ENCODE results near the gene CLIC1. TPM values are rescaled to one million over a fixed set of nuclear protein-coding genes. Genes with fewer than 3 reads are reported as not detected.

The CLIC1 gene
- total and polyA plus RNA-seq, 2 experiments from 2014 or later: 269 to 296 TPM

DNA sequence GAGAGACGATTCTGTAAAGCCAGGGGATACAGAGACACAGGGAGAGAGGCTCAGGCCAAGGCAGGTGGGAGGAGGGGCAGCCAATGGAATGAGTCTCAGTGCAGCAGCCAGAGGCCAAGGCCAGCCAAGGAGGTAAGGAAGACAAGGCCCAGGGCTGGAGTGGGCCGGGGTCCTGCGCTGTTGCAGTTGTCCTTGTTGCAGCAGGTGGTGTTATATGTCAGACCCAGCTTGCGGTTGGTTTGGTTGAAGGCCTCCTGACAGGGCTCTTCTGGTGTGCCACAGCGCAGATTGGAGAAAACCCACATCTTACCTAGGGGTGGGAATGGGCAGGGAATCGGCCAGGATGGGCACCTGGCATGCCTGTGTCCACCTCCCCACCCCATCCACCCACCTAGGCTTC, 17.3 kb downstream of the CLIC1 start (continued):
- TF ChIP-seq, protein P1, sequence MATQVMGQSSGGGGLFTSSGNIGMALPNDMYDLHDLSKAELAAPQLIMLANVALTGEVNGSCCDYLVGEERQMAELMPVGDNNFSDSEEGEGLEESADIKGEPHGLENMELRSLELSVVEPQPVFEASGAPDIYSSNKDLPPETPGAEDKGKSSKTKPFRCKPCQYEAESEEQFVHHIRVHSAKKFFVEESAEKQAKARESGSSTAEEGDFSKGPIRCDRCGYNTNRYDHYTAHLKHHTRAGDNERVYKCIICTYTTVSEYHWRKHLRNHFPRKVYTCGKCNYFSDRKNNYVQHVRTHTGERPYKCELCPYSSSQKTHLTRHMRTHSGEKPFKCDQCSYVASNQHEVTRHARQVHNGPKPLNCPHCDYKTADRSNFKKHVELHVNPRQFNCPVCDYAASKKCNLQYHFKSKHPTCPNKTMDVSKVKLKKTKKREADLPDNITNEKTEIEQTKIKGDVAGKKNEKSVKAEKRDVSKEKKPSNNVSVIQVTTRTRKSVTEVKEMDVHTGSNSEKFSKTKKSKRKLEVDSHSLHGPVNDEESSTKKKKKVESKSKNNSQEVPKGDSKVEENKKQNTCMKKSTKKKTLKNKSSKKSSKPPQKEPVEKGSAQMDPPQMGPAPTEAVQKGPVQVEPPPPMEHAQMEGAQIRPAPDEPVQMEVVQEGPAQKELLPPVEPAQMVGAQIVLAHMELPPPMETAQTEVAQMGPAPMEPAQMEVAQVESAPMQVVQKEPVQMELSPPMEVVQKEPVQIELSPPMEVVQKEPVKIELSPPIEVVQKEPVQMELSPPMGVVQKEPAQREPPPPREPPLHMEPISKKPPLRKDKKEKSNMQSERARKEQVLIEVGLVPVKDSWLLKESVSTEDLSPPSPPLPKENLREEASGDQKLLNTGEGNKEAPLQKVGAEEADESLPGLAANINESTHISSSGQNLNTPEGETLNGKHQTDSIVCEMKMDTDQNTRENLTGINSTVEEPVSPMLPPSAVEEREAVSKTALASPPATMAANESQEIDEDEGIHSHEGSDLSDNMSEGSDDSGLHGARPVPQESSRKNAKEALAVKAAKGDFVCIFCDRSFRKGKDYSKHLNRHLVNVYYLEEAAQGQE (IDR thresholded peaks at IDR 0.05; ENCODE audit: unreplicated experiment): no peak

DNA sequence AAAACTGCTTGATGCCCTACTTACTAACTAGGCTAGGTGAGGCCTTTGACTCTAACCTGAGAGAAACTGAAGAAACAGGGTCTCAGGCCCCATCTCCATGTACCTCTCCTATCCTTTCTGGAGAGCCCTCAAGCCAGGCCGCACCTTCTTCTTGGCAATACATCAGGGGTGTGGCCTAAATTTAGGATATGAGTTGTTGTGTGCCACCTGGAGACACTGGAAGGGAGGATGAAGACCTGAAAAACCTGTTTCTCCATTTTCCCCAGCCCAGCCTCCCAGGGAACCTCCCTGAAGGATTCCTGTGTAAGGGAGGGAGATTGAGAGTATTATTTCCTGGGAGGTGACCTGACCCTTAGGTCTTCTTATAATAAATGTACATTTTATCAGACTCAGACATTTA, 18.1 kb downstream of the CLIC1 start:
- Histone ChIP-seq H4K20me1 (replicated peaks; ENCODE audit: insufficient read depth) (no peaks in the 10 kb centered on the region), H3K4me1 (ENCODE audit: insufficient read depth) (peaks cover 31% of the 10 kb centered on the region), H3K27ac (ENCODE audit: low read depth) (no peak overlapping the region), H3K9me2 (ENCODE audit: insufficient read depth) (no peaks in the 10 kb centered on the region), H3K36me3 (ENCODE audit: insufficient read depth) (no peaks in the 10 kb centered on the region), H3F3A (replicated peaks; ENCODE audit: low read depth) (no peaks in the 10 kb centered on the region), H3K4me3 (no peak overlapping the region), H3K4me2 (peak overlapping the region; percentile 19), H2AFZ (peak overlapping the region; percentile 5; the same call in 1 of the 2 replicates), H3K79me2 (replicated peaks; ENCODE audit: insufficient read depth) (no peaks in the 10 kb centered on the region), H3K27me3 (ENCODE audit: insufficient read depth) (no peaks in the 10 kb centered on the region)
- Mint-ChIP-seq H3K4me3 (no peak overlapping the region; the same call in 2 of the 3 replicates), H3K36me3 (ENCODE audit: low read depth) (no peaks in the 10 kb centered on the region; the same call in 2 of the 3 replicates), H3K27me3 (ENCODE audit: insufficient read depth, low read depth, poor library complexity) (peaks cover 19% of the 10 kb centered on the region), H3K4me1 (peaks cover 35% of the 10 kb centered on the region), H3K9me3 (no peaks in the 10 kb centered on the region), H3K27ac (no peak overlapping the region)
- peak; percentile 67 for DNase-seq (ENCODE audit: low spot score)
- peak; percentile 10 for ATAC-seq
- TF ChIP-seq JUNB (IDR thresholded peaks at IDR 0.05; ENCODE audit: unreplicated experiment): no peak
- no peak for TF ChIP-seq NANOG (IDR thresholded peaks at IDR 0.05; ENCODE audit: borderline replicate concordance)
- TF ChIP-seq, protein P2, sequence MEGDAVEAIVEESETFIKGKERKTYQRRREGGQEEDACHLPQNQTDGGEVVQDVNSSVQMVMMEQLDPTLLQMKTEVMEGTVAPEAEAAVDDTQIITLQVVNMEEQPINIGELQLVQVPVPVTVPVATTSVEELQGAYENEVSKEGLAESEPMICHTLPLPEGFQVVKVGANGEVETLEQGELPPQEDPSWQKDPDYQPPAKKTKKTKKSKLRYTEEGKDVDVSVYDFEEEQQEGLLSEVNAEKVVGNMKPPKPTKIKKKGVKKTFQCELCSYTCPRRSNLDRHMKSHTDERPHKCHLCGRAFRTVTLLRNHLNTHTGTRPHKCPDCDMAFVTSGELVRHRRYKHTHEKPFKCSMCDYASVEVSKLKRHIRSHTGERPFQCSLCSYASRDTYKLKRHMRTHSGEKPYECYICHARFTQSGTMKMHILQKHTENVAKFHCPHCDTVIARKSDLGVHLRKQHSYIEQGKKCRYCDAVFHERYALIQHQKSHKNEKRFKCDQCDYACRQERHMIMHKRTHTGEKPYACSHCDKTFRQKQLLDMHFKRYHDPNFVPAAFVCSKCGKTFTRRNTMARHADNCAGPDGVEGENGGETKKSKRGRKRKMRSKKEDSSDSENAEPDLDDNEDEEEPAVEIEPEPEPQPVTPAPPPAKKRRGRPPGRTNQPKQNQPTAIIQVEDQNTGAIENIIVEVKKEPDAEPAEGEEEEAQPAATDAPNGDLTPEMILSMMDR (conservative IDR thresholded peaks at IDR 0.05; ENCODE audit: low read depth in 2 of 2): no peak
- TF ChIP-seq, protein P1 (IDR thresholded peaks at IDR 0.05; ENCODE audit: unreplicated experiment): no peak
- TF ChIP-seq EZH2 (IDR thresholded peaks at IDR 0.05; ENCODE audit: low read depth, unreplicated experiment): no peak
- TF ChIP-seq EZH2phosphoT487 (IDR thresholded peaks at IDR 0.05; ENCODE audit: unreplicated experiment): no peak
- no peak for TF ChIP-seq STAT1 (IDR thresholded peaks at IDR 0.05; ENCODE audit: unreplicated experiment)
- TF ChIP-seq, protein P3, sequence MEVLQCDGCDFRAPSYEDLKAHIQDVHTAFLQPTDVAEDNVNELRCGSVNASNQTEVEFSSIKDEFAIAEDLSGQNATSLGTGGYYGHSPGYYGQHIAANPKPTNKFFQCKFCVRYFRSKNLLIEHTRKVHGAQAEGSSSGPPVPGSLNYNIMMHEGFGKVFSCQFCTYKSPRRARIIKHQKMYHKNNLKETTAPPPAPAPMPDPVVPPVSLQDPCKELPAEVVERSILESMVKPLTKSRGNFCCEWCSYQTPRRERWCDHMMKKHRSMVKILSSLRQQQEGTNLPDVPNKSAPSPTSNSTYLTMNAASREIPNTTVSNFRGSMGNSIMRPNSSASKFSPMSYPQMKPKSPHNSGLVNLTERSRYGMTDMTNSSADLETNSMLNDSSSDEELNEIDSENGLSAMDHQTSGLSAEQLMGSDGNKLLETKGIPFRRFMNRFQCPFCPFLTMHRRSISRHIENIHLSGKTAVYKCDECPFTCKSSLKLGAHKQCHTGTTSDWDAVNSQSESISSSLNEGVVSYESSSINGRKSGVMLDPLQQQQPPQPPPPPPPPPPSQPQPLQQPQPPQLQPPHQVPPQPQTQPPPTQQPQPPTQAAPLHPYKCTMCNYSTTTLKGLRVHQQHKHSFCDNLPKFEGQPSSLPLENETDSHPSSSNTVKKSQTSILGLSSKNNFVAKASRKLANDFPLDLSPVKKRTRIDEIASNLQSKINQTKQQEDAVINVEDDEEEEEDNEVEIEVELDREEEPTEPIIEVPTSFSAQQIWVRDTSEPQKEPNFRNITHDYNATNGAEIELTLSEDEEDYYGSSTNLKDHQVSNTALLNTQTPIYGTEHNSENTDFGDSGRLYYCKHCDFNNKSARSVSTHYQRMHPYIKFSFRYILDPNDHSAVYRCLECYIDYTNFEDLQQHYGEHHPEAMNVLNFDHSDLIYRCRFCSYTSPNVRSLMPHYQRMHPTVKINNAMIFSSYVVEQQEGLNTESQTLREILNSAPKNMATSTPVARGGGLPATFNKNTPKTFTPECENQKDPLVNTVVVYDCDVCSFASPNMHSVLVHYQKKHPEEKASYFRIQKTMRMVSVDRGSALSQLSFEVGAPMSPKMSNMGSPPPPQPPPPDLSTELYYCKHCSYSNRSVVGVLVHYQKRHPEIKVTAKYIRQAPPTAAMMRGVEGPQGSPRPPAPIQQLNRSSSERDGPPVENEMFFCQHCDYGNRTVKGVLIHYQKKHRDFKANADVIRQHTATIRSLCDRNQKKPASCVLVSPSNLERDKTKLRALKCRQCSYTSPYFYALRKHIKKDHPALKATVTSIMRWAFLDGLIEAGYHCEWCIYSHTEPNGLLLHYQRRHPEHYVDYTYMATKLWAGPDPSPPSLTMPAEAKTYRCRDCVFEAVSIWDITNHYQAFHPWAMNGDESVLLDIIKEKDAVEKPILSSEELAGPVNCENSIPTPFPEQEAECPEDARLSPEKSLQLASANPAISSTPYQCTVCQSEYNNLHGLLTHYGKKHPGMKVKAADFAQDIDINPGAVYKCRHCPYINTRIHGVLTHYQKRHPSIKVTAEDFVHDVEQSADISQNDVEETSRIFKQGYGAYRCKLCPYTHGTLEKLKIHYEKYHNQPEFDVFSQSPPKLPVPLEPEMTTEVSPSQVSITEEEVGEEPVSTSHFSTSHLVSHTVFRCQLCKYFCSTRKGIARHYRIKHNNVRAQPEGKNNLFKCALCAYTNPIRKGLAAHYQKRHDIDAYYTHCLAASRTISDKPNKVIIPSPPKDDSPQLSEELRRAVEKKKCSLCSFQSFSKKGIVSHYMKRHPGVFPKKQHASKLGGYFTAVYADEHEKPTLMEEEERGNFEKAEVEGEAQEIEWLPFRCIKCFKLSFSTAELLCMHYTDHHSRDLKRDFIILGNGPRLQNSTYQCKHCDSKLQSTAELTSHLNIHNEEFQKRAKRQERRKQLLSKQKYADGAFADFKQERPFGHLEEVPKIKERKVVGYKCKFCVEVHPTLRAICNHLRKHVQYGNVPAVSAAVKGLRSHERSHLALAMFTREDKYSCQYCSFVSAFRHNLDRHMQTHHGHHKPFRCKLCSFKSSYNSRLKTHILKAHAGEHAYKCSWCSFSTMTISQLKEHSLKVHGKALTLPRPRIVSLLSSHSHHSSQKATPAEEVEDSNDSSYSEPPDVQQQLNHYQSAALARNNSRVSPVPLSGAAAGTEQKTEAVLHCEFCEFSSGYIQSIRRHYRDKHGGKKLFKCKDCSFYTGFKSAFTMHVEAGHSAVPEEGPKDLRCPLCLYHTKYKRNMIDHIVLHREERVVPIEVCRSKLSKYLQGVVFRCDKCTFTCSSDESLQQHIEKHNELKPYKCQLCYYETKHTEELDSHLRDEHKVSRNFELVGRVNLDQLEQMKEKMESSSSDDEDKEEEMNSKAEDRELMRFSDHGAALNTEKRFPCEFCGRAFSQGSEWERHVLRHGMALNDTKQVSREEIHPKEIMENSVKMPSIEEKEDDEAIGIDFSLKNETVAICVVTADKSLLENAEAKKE (CRISPR knock-in tag; IDR thresholded peaks at IDR 0.05): no peak
